Esophagus muscularis mucosa (tissue), 4 donors: ENCODE results near the gene KSR1. TPM values are rescaled to one million over a fixed set of nuclear protein-coding genes. Genes with fewer than 3 reads are reported as not detected.

Source experiments
- DNase-seq: peaks from one replicate; pipeline ENCODE4 v3.0.0-alpha.2; 2017; ENCODE audit errors: extremely low spot score
- H3K27ac ChIP-seq, 4 donors: fragments of 200-600 bp; sonication (generic); replicated peaks in 1 of 4; 1 replicate in 3 of 4; 2 replicates in 1 of 4; pipeline ENCODE4 v1.5.1; 2016 to 2019; ENCODE audit warnings: mild to moderate bottlenecking in 1 of 4
- H3K27me3 ChIP-seq, 4 donors: fragments of 200-600 bp; sonication (generic); one replicate each; pipeline versions ENCODE4 v1.5.1 to v1.6.0; 2016 to 2019
- H3K36me3 ChIP-seq, 4 donors: fragments of 200-600 bp; sonication (generic); one replicate each; pipeline ENCODE4 v1.5.1; 2016 to 2019
- H3K4me1 ChIP-seq, 4 donors: fragments of 200-600 bp; sonication (generic); one replicate each; pipeline ENCODE4 v1.5.1; 2016 to 2019
- H3K4me3 ChIP-seq, 4 donors: fragments of 200-600 bp; sonication (generic); 1 replicate in 2 of 4; 2 replicates in 2 of 4; pipeline ENCODE4 v1.5.1; 2016 to 2019; ENCODE audit warnings: mild to moderate bottlenecking in 4 of 4, moderate library complexity in 1 of 4
- H3K9me3 ChIP-seq, 4 donors: fragments of 200-600 bp; sonication (generic); 1 replicate in 3 of 4; 2 replicates in 1 of 4; pipeline ENCODE4 v1.5.1; 2016 to 2019
- EP300 ChIP-seq: sonication (generic); formaldehyde crosslinking; IDR thresholded peaks from one replicate; pipeline ENCODE4 v1.6.1; 2017; ENCODE audit warnings: antibody characterized with exemption
- POLR2A ChIP-seq: fragments of 450-650 bp; IDR thresholded peaks from one replicate; pipeline ENCODE4 v1.6.1; 2017; ENCODE audit warnings: antibody characterized with exemption, moderate library complexity, mild to moderate bottlenecking, low read depth
- POLR2AphosphoS5 ChIP-seq, 2 donors: sonication (generic); formaldehyde crosslinking; IDR thresholded peaks; one replicate each; pipeline ENCODE4 v1.6.1; 2017; ENCODE audit warnings: antibody characterized with exemption in 2 of 2
- WGBS: methylation state at CpG from one replicate; pipeline ENCODE4 v1.1.5; 2018; 5-methylcytosine and 5-hydroxymethylcytosine counted together
- intact Hi-C: fragments of 100-400 bp; cut with DNase I; formaldehyde crosslinking; loops from one replicate; pipeline ENCODE4 v1.15.1; 2023
- total RNA-seq, 4 donors: library from RNA; depleted of rRNA; stranded (reverse); fragments of >200 nt; gene quantifications; one replicate each; pipeline versions ENCODE4 v1.1.0 to v1.2.1, GENCODE V29; 2016
- TF ChIP-seq, protein P1 (sequence below), 3 experiments: fragments of 200-600 bp in 2 of 3; fragments of 450-650 bp in 1 of 3; sonication (generic) in 2 of 3; IDR thresholded peaks; one replicate each; pipeline ENCODE4 v1.5.1; 2017 to 2019; ENCODE audit warnings: antibody characterized with exemption in 3 of 3, mild to moderate bottlenecking in 2 of 3, moderate library complexity in 1 of 3

Gene KSR1
- total RNA-seq, 4 donors from 2014 or later, result 13.3 to 18.9 (median 13.7) TPM

DNA sequence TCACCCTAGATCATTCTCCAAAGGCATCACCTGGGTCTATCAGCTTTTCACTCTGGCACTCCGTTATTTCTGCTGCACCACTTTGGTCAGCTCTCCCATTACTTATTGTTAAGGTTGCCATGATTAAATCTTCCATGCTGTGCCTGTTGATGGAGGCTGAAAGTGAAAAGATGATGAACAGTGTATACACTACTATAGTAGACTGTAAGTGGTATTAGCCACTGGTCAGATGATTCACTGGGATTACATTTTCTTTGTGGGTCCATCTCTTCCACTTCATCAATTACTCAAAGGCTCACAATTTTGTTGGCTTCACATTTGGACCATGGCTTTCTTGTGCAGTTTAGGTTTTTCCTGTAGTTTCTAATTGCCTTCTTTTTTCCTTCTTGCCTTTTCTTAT lies 158.9 kb downstream of the KSR1 start:
- no peak for TF ChIP-seq POLR2A
- TF ChIP-seq, protein P1, sequence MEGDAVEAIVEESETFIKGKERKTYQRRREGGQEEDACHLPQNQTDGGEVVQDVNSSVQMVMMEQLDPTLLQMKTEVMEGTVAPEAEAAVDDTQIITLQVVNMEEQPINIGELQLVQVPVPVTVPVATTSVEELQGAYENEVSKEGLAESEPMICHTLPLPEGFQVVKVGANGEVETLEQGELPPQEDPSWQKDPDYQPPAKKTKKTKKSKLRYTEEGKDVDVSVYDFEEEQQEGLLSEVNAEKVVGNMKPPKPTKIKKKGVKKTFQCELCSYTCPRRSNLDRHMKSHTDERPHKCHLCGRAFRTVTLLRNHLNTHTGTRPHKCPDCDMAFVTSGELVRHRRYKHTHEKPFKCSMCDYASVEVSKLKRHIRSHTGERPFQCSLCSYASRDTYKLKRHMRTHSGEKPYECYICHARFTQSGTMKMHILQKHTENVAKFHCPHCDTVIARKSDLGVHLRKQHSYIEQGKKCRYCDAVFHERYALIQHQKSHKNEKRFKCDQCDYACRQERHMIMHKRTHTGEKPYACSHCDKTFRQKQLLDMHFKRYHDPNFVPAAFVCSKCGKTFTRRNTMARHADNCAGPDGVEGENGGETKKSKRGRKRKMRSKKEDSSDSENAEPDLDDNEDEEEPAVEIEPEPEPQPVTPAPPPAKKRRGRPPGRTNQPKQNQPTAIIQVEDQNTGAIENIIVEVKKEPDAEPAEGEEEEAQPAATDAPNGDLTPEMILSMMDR (IDR thresholded peaks at IDR 0.05), result no peak
- no peak for TF ChIP-seq EP300
- no peak for TF ChIP-seq POLR2AphosphoS5 (IDR thresholded peaks at IDR 0.05)
- no peaks in the 10 kb centered on the region for H3K9me3 ChIP-seq
- intact Hi-C loops, result no loop called here
- H3K27me3 ChIP-seq, result no peaks in the 10 kb centered on the region
- 94% methylated on average over 1 of the region's 1 CpG for WGBS
- peaks cover 0 to 2% (median 0%) of the 10 kb centered on the region in 4 donors for H3K4me1 ChIP-seq
- no peak overlapping the region for H3K4me3 ChIP-seq
- peaks cover 31 to 97% (median 81%) of the 10 kb centered on the region in 4 donors for H3K36me3 ChIP-seq
- DNase-seq, result no peak
- H3K27ac ChIP-seq, result no peak overlapping the region

DNA sequence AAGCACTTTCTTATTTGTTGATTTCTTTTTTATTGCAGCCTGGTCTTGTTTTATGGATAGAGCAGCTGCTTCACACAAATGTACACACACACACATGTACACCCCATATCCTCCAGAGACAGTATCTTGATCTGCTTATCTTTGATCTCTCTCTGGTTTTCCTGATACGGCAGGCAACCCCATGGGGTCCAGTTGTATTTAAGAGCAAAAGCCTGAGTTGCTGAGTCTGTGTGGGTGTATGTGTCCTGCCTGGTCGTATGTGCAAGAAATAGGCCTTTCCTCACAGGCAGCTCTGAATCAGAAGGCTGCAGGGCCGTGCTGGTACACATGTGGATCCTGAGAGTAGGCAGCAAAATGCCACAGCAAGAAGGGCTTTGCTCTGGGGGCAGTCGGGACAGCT lies 160.2 kb downstream of the KSR1 start:
- intact Hi-C loops, result no loop called here
- Histone ChIP-seq H3K27me3 (no peaks in the 10 kb centered on the region), H3K4me1 (peaks cover 0 to 2% (median 0%) of the 10 kb centered on the region in 4 donors), H3K36me3 (peaks cover 35 to 97% (median 82%) of the 10 kb centered on the region in 4 donors), H3K27ac (no peak overlapping the region), H3K4me3 (no peak overlapping the region), H3K9me3 (no peaks in the 10 kb centered on the region)
- no peak for TF ChIP-seq EP300
- no peak for TF ChIP-seq POLR2AphosphoS5 (IDR thresholded peaks at IDR 0.05)
- TF ChIP-seq POLR2A, result no peak
- TF ChIP-seq, protein P1 (IDR thresholded peaks at IDR 0.05), result no peak
- DNase-seq, result no peak
- WGBS, result 82% methylated on average over 3 of the region's 4 CpGs

DNA sequence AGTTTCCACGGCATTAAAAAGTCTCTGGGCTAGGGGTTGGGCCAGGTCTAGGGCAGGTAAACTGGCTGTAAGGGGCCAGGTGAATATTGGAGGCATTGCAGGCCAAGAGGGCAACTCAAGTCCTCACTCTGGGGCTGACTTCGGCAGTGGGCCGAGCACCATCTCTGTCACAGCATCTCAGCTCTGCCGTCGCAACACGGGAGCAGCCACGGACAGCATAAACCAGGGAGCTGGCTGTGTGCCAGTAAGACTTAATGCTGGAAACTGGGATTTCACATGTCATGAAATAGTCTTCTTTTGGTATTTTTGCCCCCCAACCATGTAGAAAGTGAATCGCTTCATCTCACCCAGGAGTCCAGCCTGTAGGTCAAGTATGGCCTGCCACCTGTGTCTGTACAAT lies 162.2 kb downstream of the KSR1 start:
- no peak overlapping the region for H3K27ac ChIP-seq
- H3K27me3 ChIP-seq, result no peaks in the 10 kb centered on the region
- H3K36me3 ChIP-seq, result peaks cover 49 to 99% (median 85%) of the 10 kb centered on the region in 4 donors
- 94% methylated on average over 8 of the region's 8 CpGs for WGBS
- peaks cover 0 to 6% (median 3%) of the 10 kb centered on the region in 4 donors for H3K4me1 ChIP-seq
- intact Hi-C loops, result no loop called here
- TF ChIP-seq, protein P1 (IDR thresholded peaks at IDR 0.05), result no peak
- TF ChIP-seq POLR2A, result no peak
- TF ChIP-seq EP300, result no peak
- no peak for DNase-seq
- H3K9me3 ChIP-seq, result no peaks in the 10 kb centered on the region
- no peak overlapping the region for H3K4me3 ChIP-seq

DNA sequence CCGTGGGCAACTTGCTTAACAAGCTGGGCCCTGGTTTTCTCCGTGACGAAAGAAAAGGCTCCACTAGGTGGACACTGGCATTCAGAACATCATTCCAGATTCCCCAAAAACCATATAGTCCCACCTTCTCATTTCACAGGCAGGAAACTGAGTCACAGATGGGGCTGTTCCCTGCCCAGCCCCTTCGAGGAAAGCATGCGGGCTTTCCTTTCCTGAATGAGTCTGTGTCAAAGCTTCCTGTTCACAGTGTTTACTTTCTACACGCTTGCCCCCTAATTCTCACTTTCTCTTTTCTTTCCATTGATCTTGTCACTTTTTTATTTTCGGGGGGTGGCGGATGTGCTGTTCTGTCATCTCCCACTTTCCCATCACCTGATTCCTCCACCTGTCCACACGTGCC lies 164.5 kb downstream of the KSR1 start:
- intact Hi-C loops, result no loop called here
- Histone ChIP-seq H3K9me3 (no peaks in the 10 kb centered on the region), H3K27me3 (no peaks in the 10 kb centered on the region), H3K27ac (no peak overlapping the region), H3K36me3 (peaks cover 41 to 94% (median 80%) of the 10 kb centered on the region in 4 donors), H3K4me3 (no peak overlapping the region), H3K4me1 (peaks cover 0 to 6% (median 3%) of the 10 kb centered on the region in 4 donors)
- no peak for DNase-seq
- 86% methylated on average over 9 of the region's 9 CpGs for WGBS
- TF ChIP-seq POLR2AphosphoS5 (IDR thresholded peaks at IDR 0.05) (no peak), POLR2A (no peak), EP300 (no peak)
- TF ChIP-seq, protein P1 (IDR thresholded peaks at IDR 0.05), result no peak

DNA sequence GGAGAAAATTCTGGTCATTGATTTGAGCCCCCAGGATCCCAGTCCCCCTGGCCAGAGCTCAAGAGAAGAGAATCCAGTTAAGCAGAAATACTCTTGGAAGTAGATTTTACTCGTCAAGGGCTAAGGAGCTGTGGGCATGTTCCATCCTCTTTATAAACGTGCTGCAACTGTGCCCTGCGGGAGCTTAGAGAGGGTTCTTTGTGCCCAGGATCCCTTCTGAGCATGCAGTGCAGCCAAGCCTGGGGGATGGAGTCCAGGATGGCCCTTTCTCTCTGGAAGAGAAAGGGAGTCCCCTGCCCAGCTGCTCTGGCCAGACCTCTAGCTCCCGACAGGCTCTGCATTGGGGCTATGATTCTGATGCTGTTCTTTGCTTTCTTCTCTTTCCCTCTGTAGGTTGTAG lies 165.3 kb downstream of the KSR1 start:
- WGBS, result 100% methylated on average over 4 of the region's 4 CpGs
- intact Hi-C loops, result no loop called here
- peaks cover 41 to 89% (median 75%) of the 10 kb centered on the region in 4 donors for H3K36me3 ChIP-seq
- no peaks in the 10 kb centered on the region for H3K9me3 ChIP-seq
- H3K27me3 ChIP-seq, result no peaks in the 10 kb centered on the region
- no peak overlapping the region for H3K27ac ChIP-seq
- H3K4me3 ChIP-seq, result no peak overlapping the region
- peaks cover 0 to 6% (median 3%) of the 10 kb centered on the region in 4 donors for H3K4me1 ChIP-seq
- no peak for TF ChIP-seq POLR2A
- DNase-seq, result no peak
